Measurements from ENCODE around the gene ADAMTS7. TPM values are rescaled to one million over a fixed set of nuclear protein-coding genes. Genes with fewer than 3 reads are reported as not detected.
A peak's percentile ranks its signal among the peaks of the same experiment; 100 is the strongest.
"Not testable (repeated sequence)": the region's sequence is repeated elsewhere in the genome, so short reads cannot be mapped to it uniquely, and the experiment has no call there.

ADAMTS7 gene
- total and polyA plus RNA-seq, 12 donors: 3.5 to 47.0 (median 17.9) TPM

DNA sequence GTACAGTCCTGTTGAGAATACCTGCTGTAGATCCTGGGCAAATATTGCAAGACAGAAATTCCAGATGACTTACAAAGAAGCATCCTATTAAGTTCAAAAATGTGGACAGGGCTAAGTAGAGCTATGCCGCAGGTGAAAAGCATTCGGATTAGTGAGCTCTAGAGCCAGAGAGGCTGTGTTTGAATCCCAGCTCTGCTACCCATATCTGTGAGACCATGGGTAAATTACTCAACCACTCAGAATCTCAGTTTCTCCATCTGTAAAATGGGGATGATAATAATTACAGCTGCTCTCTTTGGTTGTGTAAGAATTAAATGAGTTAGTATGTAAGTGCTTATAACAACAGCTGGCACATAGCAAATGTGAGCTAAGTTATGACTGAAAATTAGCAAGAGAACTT, 3.9 kb downstream of the ADAMTS7 start:
- Histone ChIP-seq H3K27ac (no peak overlapping the region), H3K9me3 (peaks cover 0 to 11% (median 0%) of the 10 kb centered on the region in 11 donors), H3K4me3 (no peak overlapping the region), H3K36me3 (no peaks in the 10 kb centered on the region), H3K27me3 (peaks cover 0 to 36% (median 0%) of the 10 kb centered on the region in 7 donors), H3K4me1 (peaks cover 6 to 42% (median 26%) of the 10 kb centered on the region in 9 donors)
- TF ChIP-seq, protein P1, sequence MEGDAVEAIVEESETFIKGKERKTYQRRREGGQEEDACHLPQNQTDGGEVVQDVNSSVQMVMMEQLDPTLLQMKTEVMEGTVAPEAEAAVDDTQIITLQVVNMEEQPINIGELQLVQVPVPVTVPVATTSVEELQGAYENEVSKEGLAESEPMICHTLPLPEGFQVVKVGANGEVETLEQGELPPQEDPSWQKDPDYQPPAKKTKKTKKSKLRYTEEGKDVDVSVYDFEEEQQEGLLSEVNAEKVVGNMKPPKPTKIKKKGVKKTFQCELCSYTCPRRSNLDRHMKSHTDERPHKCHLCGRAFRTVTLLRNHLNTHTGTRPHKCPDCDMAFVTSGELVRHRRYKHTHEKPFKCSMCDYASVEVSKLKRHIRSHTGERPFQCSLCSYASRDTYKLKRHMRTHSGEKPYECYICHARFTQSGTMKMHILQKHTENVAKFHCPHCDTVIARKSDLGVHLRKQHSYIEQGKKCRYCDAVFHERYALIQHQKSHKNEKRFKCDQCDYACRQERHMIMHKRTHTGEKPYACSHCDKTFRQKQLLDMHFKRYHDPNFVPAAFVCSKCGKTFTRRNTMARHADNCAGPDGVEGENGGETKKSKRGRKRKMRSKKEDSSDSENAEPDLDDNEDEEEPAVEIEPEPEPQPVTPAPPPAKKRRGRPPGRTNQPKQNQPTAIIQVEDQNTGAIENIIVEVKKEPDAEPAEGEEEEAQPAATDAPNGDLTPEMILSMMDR (IDR thresholded peaks at IDR 0.05): no peak
- no peak for DNase-seq
- intact Hi-C loops (cut with DNase I): no loop called here
- 98 to 100% methylated on average over 2 of the region's 2 CpGs for WGBS, 2 donors
- ATAC-seq: no peak

DNA sequence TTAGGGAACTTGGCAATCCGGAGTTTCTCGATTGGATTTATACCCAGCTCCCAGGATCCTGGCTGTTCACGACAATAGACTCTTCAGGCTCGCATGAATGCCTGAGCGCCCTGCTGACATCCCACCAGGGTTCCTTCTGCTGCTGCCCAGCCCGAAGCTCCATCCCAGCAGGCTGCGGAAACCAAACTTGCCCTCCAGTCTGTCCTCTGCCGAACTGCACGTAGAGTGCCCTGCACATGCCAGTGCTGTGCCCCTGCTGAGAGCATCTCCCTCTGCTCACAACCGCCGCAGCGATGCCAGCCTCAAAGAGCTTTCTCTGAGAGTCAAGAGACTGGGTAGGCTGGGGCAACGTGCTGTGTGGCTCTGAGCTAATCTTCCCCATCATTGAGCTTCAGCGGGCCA, 6.9 kb downstream of the ADAMTS7 start:
- peak in 1 of 2 donors; percentile 65 for DNase-seq
- peak overlapping the region in 7 of 10 donors; percentile 4 to 58 (median 31) for H3K27ac ChIP-seq
- intact Hi-C loops (cut with DNase I): no loop called here
- ATAC-seq: peak in 5 of 8 donors; percentile 41 to 73 (median 52)
- H3K36me3 ChIP-seq: peaks cover 0 to 6% (median 0%) of the 10 kb centered on the region in 9 donors
- peaks cover 0 to 8% (median 0%) of the 10 kb centered on the region in 7 donors for H3K27me3 ChIP-seq
- H3K9me3 ChIP-seq: peaks cover 0 to 11% (median 0%) of the 10 kb centered on the region in 11 donors
- peaks cover 0 to 20% (median 6%) of the 10 kb centered on the region in 9 donors for H3K4me1 ChIP-seq
- H3K4me3 ChIP-seq: no peak overlapping the region
- TF ChIP-seq, protein P1 (IDR thresholded peaks at IDR 0.05): no peak
- WGBS, 2 donors: 64 to 68% methylated on average over 14 of the region's 14 CpGs

DNA sequence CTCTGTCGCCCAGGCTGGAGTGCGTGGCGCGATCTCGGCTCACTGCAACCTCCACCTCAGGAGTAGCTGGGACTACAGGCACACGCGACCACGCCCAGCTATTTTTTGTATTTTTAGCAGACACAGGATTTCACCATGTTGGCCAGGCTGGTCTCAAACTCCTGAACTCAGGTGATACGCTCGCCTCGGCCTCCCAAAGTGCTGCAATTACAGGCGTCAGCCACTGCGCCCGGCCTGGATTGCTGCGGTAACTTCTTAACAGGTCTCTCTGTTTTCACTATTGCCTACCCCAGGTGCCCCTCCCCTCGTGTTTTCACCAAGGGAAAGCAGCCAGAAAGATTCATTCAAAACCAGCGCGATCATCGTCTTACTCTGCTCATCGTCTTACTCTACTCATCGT, 10.5 kb downstream of the ADAMTS7 start:
- ATAC-seq (no peak), DNase-seq (no peak)
- no peak overlapping the region for H3K4me3 ChIP-seq
- peaks cover 0 to 28% (median 11%) of the 10 kb centered on the region in 9 donors for H3K4me1 ChIP-seq
- H3K27ac ChIP-seq: no peak overlapping the region
- intact Hi-C loops (cut with DNase I): no loop called here
- peaks cover 0 to 20% (median 0%) of the 10 kb centered on the region in 9 donors for H3K36me3 ChIP-seq
- WGBS, 2 donors: 94 to 96% methylated on average over 21 of the region's 21 CpGs
- no peaks in the 10 kb centered on the region for H3K27me3 ChIP-seq
- TF ChIP-seq, protein P1 (IDR thresholded peaks at IDR 0.05): no peak
- no peaks in the 10 kb centered on the region for H3K9me3 ChIP-seq

DNA sequence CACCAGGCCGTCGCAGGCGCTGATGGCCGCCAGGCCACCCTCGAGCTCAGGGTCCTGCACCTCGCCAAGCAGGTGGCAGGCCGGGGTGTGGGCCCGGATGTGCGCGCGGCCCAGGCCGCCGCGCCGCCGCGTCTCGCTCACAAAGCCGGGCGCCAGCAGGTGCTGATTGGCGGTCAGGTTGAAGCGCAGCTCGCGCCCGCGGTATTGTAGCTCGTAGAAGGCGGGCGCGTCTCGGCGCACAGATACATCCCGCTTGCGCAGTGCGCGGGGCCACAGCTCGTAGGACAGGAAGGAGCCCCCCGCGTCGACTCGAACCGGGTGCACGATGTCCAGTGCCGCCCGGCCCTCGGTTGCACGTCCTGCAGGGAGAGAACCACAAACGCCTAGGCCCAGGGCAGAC, 11.1 kb downstream of the ADAMTS7 start:
- ATAC-seq: no peak
- WGBS, 2 donors: 90 to 92% methylated on average over 40 to 48 of the region's 48 CpGs
- TF ChIP-seq, protein P1 (IDR thresholded peaks at IDR 0.05): no peak

DNA sequence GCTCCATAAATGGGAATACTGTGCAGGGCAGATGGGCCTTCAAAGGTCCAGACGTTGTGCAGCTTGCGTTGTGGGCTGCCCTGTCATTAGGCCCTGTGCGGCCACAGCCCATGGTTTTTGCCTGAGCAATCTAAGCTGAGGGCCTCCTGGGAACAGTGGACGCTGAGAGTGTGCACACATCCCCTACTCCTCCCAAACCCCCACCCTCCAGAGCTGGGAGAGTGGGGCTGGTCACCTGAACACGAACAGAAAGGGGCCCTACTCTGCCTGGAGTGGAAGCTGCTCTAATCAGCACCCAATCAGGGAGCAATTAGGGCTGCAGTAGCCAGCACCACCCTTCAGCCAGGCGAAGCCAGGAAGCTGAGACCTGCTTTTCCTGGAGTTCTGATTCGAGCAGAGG, 12.2 kb downstream of the ADAMTS7 start:
- H3K27me3 ChIP-seq; H3K4me3 ChIP-seq; intact Hi-C loops (cut with DNase I); H3K9me3 ChIP-seq; H3K27ac ChIP-seq; DNase-seq: not testable (repeated sequence)
- H3K36me3 ChIP-seq: peaks cover 0 to 34% (median 6%) of the 10 kb centered on the region in 9 donors
- peaks cover 0 to 18% (median 4%) of the 10 kb centered on the region in 9 donors for H3K4me1 ChIP-seq
- WGBS, 2 donors: 84 to 86% methylated on average over 2 of the region's 7 CpGs
- peak in 1 of 8 donors; percentile 15 for ATAC-seq

More for the DNA sequence above, 11.1 kb downstream of the ADAMTS7 start:
- intact Hi-C loops (cut with DNase I): no loop called here
- Histone ChIP-seq H3K36me3 (peaks cover 0 to 26% (median under 1%) of the 10 kb centered on the region in 9 donors), H3K4me1 (peaks cover 0 to 28% (median 11%) of the 10 kb centered on the region in 9 donors), H3K27me3 (no peaks in the 10 kb centered on the region), H3K27ac (no peak overlapping the region), H3K9me3 (no peaks in the 10 kb centered on the region), H3K4me3 (no peak overlapping the region)
- no peak for DNase-seq

DNA sequence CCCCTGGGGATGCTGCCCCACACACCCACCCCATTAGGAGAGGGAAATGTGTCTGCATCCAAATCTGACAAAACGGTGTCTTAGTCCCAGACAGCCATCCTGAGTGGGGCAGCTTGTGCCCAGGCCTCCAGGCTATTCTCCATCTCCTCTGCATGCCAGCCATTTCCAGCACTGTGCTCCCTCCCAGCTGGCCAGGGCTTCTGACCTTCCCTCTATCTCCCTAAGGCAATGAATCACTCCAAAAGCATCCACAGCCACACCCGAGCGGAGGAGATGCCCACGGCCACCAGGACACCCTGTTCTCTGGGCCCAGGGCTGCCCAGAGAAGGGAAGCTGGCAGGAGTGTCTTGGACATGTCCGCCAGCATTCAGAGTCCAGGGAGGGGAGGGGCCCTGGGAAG, 12.9 kb downstream of the ADAMTS7 start:
- WGBS, 2 donors: 56 to 60% methylated on average over 5 of the region's 5 CpGs
- Histone ChIP-seq H3K27ac (peak overlapping the region in 6 of 10 donors; percentile 26 to 71 (median 38)), H3K36me3 (peaks cover 0 to 37% (median 6%) of the 10 kb centered on the region in 9 donors), H3K4me1 (peaks cover 0 to 15% (median 4%) of the 10 kb centered on the region in 9 donors)
- H3K27me3 ChIP-seq; DNase-seq; intact Hi-C loops (cut with DNase I); H3K9me3 ChIP-seq; H3K4me3 ChIP-seq: not testable (repeated sequence)
- ATAC-seq: peak; percentile 62 to 94 (median 86)
